ENCODE data around the gene DOCK9.

DNA sequence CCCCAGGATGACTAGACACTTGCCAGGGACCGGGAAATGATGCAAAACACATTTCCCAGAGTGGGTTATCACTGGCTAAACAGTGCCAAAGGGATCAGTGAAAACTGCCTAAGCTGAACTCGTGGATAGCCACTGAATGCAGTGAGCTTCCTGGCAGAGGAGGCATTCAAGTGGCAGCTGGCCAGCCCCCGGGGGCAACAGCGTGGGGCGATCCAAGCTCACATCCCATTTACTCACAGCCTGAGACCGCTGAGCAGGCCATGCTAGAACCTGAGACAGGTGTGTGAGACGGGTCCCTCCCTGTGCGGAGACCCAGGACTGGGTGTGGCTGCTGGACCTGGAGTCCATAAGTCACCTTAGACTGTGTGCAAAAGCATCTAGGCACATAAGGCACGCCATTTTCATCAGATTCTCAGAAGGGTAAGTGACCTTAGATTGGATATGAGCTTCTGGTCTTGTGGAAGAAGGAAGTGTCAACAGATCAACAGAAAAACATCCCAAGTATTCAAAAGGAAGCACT lies 173.5 kb downstream of the DOCK9 start:
- TF ChIP-seq ZNF263 (CRISPR knock-in tag; IDR thresholded peaks at IDR 0.05; ENCODE audit: borderline replicate concordance) (no peak), FOXJ3 (CRISPR knock-in tag; IDR thresholded peaks at IDR 0.05) (no peak), FIP1L1 (IDR thresholded peaks at IDR 0.05; ENCODE audit: low read depth, low read length, poor library complexity, severe bottlenecking) (no peak), MEF2D (tag; conservative IDR thresholded peaks at IDR 0.05; ENCODE audit: low read depth) (no peak), CREB1 (IDR thresholded peaks at IDR 0.05) (no peak), CREB1 (CRISPR knock-in tag; IDR thresholded peaks at IDR 0.05) (no peak), GATA2 (CRISPR knock-in tag; IDR thresholded peaks at IDR 0.05) (no peak), ZNF696 (CRISPR knock-in tag; conservative IDR thresholded peaks at IDR 0.05) (no peak), NR3C1 (CRISPR knock-in tag; IDR thresholded peaks at IDR 0.05) (no peak), HLTF (IDR thresholded peaks at IDR 0.05) (no peak)
- TF ChIP-seq, protein P1, sequence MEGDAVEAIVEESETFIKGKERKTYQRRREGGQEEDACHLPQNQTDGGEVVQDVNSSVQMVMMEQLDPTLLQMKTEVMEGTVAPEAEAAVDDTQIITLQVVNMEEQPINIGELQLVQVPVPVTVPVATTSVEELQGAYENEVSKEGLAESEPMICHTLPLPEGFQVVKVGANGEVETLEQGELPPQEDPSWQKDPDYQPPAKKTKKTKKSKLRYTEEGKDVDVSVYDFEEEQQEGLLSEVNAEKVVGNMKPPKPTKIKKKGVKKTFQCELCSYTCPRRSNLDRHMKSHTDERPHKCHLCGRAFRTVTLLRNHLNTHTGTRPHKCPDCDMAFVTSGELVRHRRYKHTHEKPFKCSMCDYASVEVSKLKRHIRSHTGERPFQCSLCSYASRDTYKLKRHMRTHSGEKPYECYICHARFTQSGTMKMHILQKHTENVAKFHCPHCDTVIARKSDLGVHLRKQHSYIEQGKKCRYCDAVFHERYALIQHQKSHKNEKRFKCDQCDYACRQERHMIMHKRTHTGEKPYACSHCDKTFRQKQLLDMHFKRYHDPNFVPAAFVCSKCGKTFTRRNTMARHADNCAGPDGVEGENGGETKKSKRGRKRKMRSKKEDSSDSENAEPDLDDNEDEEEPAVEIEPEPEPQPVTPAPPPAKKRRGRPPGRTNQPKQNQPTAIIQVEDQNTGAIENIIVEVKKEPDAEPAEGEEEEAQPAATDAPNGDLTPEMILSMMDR (IDR thresholded peaks at IDR 0.05 in 2 of 3, conservative IDR thresholded peaks at IDR 0.05 in 1 of 3; ENCODE audit: insufficient read depth in 2 of 3, low read depth in 1 of 3, low read length in 3 of 3), result no peak
- TF ChIP-seq, protein P2, sequence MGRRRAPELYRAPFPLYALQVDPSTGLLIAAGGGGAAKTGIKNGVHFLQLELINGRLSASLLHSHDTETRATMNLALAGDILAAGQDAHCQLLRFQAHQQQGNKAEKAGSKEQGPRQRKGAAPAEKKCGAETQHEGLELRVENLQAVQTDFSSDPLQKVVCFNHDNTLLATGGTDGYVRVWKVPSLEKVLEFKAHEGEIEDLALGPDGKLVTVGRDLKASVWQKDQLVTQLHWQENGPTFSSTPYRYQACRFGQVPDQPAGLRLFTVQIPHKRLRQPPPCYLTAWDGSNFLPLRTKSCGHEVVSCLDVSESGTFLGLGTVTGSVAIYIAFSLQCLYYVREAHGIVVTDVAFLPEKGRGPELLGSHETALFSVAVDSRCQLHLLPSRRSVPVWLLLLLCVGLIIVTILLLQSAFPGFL (CRISPR knock-in tag; IDR thresholded peaks at IDR 0.05), result no peak

Measured in K562 (cell line).